GM18951 (cell line): ENCODE measurements around the gene FKBP1C.
"Not testable (repeated sequence)": the region's sequence is repeated elsewhere in the genome, so short reads cannot be mapped to it uniquely, and the experiment has no call there.

Experiments
- POLR2A ChIP-seq: IDR thresholded peaks from 4 replicates; pipeline ENCODE4 v1.6.1; 2011; ENCODE audit warnings: mild to moderate bottlenecking; ENCODE audit not compliant: insufficient read length, insufficient read depth; ENCODE audit errors: extremely low read depth
- in situ Hi-C: fragments of 300-500 bp; cut with MboI; formaldehyde crosslinking; loops from one replicate; pipeline ENCODE4 v1.12.0; 2022; ENCODE audit warnings: low sequenced_read_pairs, mixed read lengths, inconsistent platforms; ENCODE audit not compliant: unreplicated experiment

The FKBP1C gene

GRCh38 chr6:63211343-63211742 is at the start of gene FKBP1C:
Gene FKBP1C (plus strand): TSS chr6:63211469.
- in situ Hi-C loops: not testable (repeated sequence)

GRCh38 chr6:63164047-63164803 is 47.0 kb upstream of the FKBP1C start:
- in situ Hi-C loops: not testable (repeated sequence)

- in situ Hi-C loops: no loop called here
- no peak for TF ChIP-seq POLR2A
Observed at GRCh38 chr6:63174173-63174572, 37.1 kb upstream of the FKBP1C start.

GRCh38 chr6:63176181-63176580 is 35.1 kb upstream of the FKBP1C start:
- in situ Hi-C loops: no loop called here
- TF ChIP-seq POLR2A: no peak

GRCh38 chr6:63180367-63180766 is 30.9 kb upstream of the FKBP1C start:
- TF ChIP-seq POLR2A: no peak
- in situ Hi-C loops: no loop called here

GRCh38 chr6:63186970-63187369 is 24.3 kb upstream of the FKBP1C start:
- in situ Hi-C loops: no loop called here
- TF ChIP-seq POLR2A: no peak

GRCh38 chr6:63188828-63189227 is 22.4 kb upstream of the FKBP1C start:
- TF ChIP-seq POLR2A: no peak

GRCh38 chr6:63193324-63193723 is 17.9 kb upstream of the FKBP1C start:
- no peak for TF ChIP-seq POLR2A
- in situ Hi-C loops: no loop called here

More at GRCh38 chr6:63188828-63189227, 22.4 kb upstream of the FKBP1C start:
- in situ Hi-C loops: no loop called here

- TF ChIP-seq POLR2A: no peak
- in situ Hi-C loops: no loop called here
Observed at GRCh38 chr6:63197741-63198140, 13.5 kb upstream of the FKBP1C start.

GRCh38 chr6:63213325-63213724 is 2.1 kb downstream of the FKBP1C start:
- in situ Hi-C loops: no loop called here
- TF ChIP-seq POLR2A: no peak

GRCh38 chr6:63214816-63215215 is 3.5 kb downstream of the FKBP1C start:
- no peak for TF ChIP-seq POLR2A

GRCh38 chr6:63224179-63224578 is 12.9 kb downstream of the FKBP1C start:
- no peak for TF ChIP-seq POLR2A
- in situ Hi-C loops: no loop called here

More at GRCh38 chr6:63214816-63215215, 3.5 kb downstream of the FKBP1C start:
- in situ Hi-C loops: no loop called here

- in situ Hi-C loops: not testable (repeated sequence)
Observed at GRCh38 chr6:63225987-63226386, 14.7 kb downstream of the FKBP1C start.

- in situ Hi-C loops: not testable (repeated sequence)
Observed at GRCh38 chr6:63227928-63228894, 16.9 kb downstream of the FKBP1C start.

GRCh38 chr6:63230027-63230426 is 18.8 kb downstream of the FKBP1C start:
- in situ Hi-C loops: not testable (repeated sequence)

- in situ Hi-C loops: not testable (repeated sequence)
Observed at GRCh38 chr6:63230511-63230910, 19.2 kb downstream of the FKBP1C start.
